ENCODE measurements around the gene RBM6. TPM values are rescaled to one million over a fixed set of nuclear protein-coding genes. Genes with fewer than 3 reads are reported as not detected.
"Not testable (repeated sequence)": the region's sequence is repeated elsewhere in the genome, so short reads cannot be mapped to it uniquely, and the experiment has no call there.

RBM6 gene
- polyA plus RNA-seq, 2 donors: 36.5 to 101 TPM

GRCh38 chr3:50068134-50068533 is 128.2 kb downstream of the RBM6 start:
- WGBS, 2 donors: 85 to 90% methylated on average over 2 of the region's 2 CpGs

GRCh38 chr3:50078091-50078490 is 138.1 kb downstream of the RBM6 start:
- WGBS, 2 donors: 94 to 97% methylated on average over 1 of the region's 1 CpG
- Histone ChIP-seq H3K27me3 (ENCODE audit: control insufficient read depth in 1 of 2, insufficient read depth in 2 of 2, low read length in 2 of 2) (no peaks in the 10 kb centered on the region), H3K4me3 (ENCODE audit: low read depth in 1 of 2, low read length in 2 of 2) (no peak overlapping the region), H3K4me1 (ENCODE audit: control insufficient read depth in 2 of 2, insufficient read depth in 2 of 2, low read length in 1 of 2) (no peaks in the 10 kb centered on the region), H3K9me3 (ENCODE audit: control insufficient read depth in 2 of 2, insufficient read depth in 1 of 2, low read depth in 1 of 2, low read length in 1 of 2) (no peaks in the 10 kb centered on the region), H3K27ac (ENCODE audit: low read depth in 2 of 2, low read length in 1 of 2) (no peak overlapping the region), H3K36me3 (ENCODE audit: control insufficient read depth in 2 of 2, insufficient read depth in 2 of 2, low read length in 1 of 2) (peaks cover 2 to 4% of the 10 kb centered on the region in 2 donors)

More at GRCh38 chr3:50068134-50068533, 128.2 kb downstream of the RBM6 start:
- Histone ChIP-seq H3K4me3 (ENCODE audit: low read depth in 1 of 2, low read length in 2 of 2) (no peak overlapping the region), H3K27me3 (ENCODE audit: control insufficient read depth in 1 of 2, insufficient read depth in 2 of 2, low read length in 2 of 2) (no peaks in the 10 kb centered on the region), H3K27ac (ENCODE audit: low read depth in 2 of 2, low read length in 1 of 2) (no peak overlapping the region), H3K9me3 (ENCODE audit: control insufficient read depth in 2 of 2, insufficient read depth in 1 of 2, low read depth in 1 of 2, low read length in 1 of 2) (no peaks in the 10 kb centered on the region), H3K4me1 (ENCODE audit: control insufficient read depth in 2 of 2, insufficient read depth in 2 of 2, low read length in 1 of 2) (no peaks in the 10 kb centered on the region), H3K36me3 (ENCODE audit: control insufficient read depth in 2 of 2, insufficient read depth in 2 of 2, low read length in 1 of 2) (peaks cover 21 to 26% of the 10 kb centered on the region in 2 donors)

GRCh38 chr3:50078622-50079021 is 138.7 kb downstream of the RBM6 start:
- Histone ChIP-seq H3K27me3 (ENCODE audit: control insufficient read depth in 1 of 2, insufficient read depth in 2 of 2, low read length in 2 of 2) (no peaks in the 10 kb centered on the region), H3K9me3 (ENCODE audit: control insufficient read depth in 2 of 2, insufficient read depth in 1 of 2, low read depth in 1 of 2, low read length in 1 of 2) (no peaks in the 10 kb centered on the region), H3K36me3 (ENCODE audit: control insufficient read depth in 2 of 2, insufficient read depth in 2 of 2, low read length in 1 of 2) (peaks cover 0 to 2% of the 10 kb centered on the region in 2 donors), H3K27ac (ENCODE audit: low read depth in 2 of 2, low read length in 1 of 2) (no peak overlapping the region), H3K4me3 (ENCODE audit: low read depth in 1 of 2, low read length in 2 of 2) (no peak overlapping the region), H3K4me1 (ENCODE audit: control insufficient read depth in 2 of 2, insufficient read depth in 2 of 2, low read length in 1 of 2) (no peaks in the 10 kb centered on the region)
- WGBS, 2 donors: 29 to 53% methylated on average over 1 of the region's 1 CpG

GRCh38 chr3:50084951-50085350 is 145.0 kb downstream of the RBM6 start:
- not testable (repeated sequence) for H3K36me3 ChIP-seq (ENCODE audit: control insufficient read depth in 2 of 2, insufficient read depth in 2 of 2, low read length in 1 of 2); H3K4me3 ChIP-seq (ENCODE audit: low read depth in 1 of 2, low read length in 2 of 2); H3K27ac ChIP-seq (ENCODE audit: low read depth in 2 of 2, low read length in 1 of 2); H3K27me3 ChIP-seq (ENCODE audit: control insufficient read depth in 1 of 2, insufficient read depth in 2 of 2, low read length in 2 of 2); H3K9me3 ChIP-seq (ENCODE audit: control insufficient read depth in 2 of 2, insufficient read depth in 1 of 2, low read depth in 1 of 2, low read length in 1 of 2); H3K4me1 ChIP-seq (ENCODE audit: control insufficient read depth in 2 of 2, insufficient read depth in 2 of 2, low read length in 1 of 2)
- 95 to 100% methylated on average over 8 to 24 of the region's 33 CpGs for WGBS, 2 donors

GRCh38 chr3:50088725-50089608 is 149.0 kb downstream of the RBM6 start, which contains the start of gene RBM5:
RBM5 (plus strand) TSS chr3:50088919; CDS start chr3:50090435, 1,516 bp downstream.
- H3K4me1 ChIP-seq (ENCODE audit: control insufficient read depth in 2 of 2, insufficient read depth in 2 of 2, low read length in 1 of 2): peaks cover 0 to 2% of the 10 kb centered on the region in 2 donors
- H3K36me3 ChIP-seq (ENCODE audit: control insufficient read depth in 2 of 2, insufficient read depth in 2 of 2, low read length in 1 of 2): peaks cover 9 to 13% of the 10 kb centered on the region in 2 donors
- H3K27ac ChIP-seq (ENCODE audit: low read depth in 2 of 2, low read length in 1 of 2): peak within 1 kb of the TSS; percentile 92 to 97
- peak within 1 kb of the TSS; percentile 98 to 99 for H3K4me3 ChIP-seq (ENCODE audit: low read depth in 1 of 2, low read length in 2 of 2)
- H3K9me3 ChIP-seq (ENCODE audit: control insufficient read depth in 2 of 2, insufficient read depth in 1 of 2, low read depth in 1 of 2, low read length in 1 of 2): no peaks in the 10 kb centered on the region
- H3K27me3 ChIP-seq (ENCODE audit: control insufficient read depth in 1 of 2, insufficient read depth in 2 of 2, low read length in 2 of 2): no peaks in the 10 kb centered on the region
- 0% methylated on average over 61 of the region's 61 CpGs for WGBS, 2 donors

GRCh38 chr3:50089609-50089945 is 149.6 kb downstream of the RBM6 start:
- 0 to 1% methylated on average over 16 of the region's 16 CpGs for WGBS, 2 donors
- Histone ChIP-seq H3K4me3 (ENCODE audit: low read depth in 1 of 2, low read length in 2 of 2) (peak overlapping the region; percentile 98 to 99), H3K36me3 (ENCODE audit: control insufficient read depth in 2 of 2, insufficient read depth in 2 of 2, low read length in 1 of 2) (peaks cover 11 to 17% of the 10 kb centered on the region in 2 donors), H3K27me3 (ENCODE audit: control insufficient read depth in 1 of 2, insufficient read depth in 2 of 2, low read length in 2 of 2) (no peaks in the 10 kb centered on the region), H3K4me1 (ENCODE audit: control insufficient read depth in 2 of 2, insufficient read depth in 2 of 2, low read length in 1 of 2) (peaks cover 0 to 2% of the 10 kb centered on the region in 2 donors), H3K27ac (ENCODE audit: low read depth in 2 of 2, low read length in 1 of 2) (peak overlapping the region; percentile 92 to 97), H3K9me3 (ENCODE audit: control insufficient read depth in 2 of 2, insufficient read depth in 1 of 2, low read depth in 1 of 2, low read length in 1 of 2) (no peaks in the 10 kb centered on the region)

GRCh38 chr3:50090984-50091383 is 151.0 kb downstream of the RBM6 start:
- H3K4me1 ChIP-seq (ENCODE audit: control insufficient read depth in 2 of 2, insufficient read depth in 2 of 2, low read length in 1 of 2): peaks cover 0 to 2% of the 10 kb centered on the region in 2 donors
- H3K36me3 ChIP-seq (ENCODE audit: control insufficient read depth in 2 of 2, insufficient read depth in 2 of 2, low read length in 1 of 2): peaks cover 14 to 22% of the 10 kb centered on the region in 2 donors
- no peaks in the 10 kb centered on the region for H3K9me3 ChIP-seq (ENCODE audit: control insufficient read depth in 2 of 2, insufficient read depth in 1 of 2, low read depth in 1 of 2, low read length in 1 of 2)
- no peak overlapping the region for H3K27ac ChIP-seq (ENCODE audit: low read depth in 2 of 2, low read length in 1 of 2)
- H3K4me3 ChIP-seq (ENCODE audit: low read depth in 1 of 2, low read length in 2 of 2): peak overlapping the region in 1 of 2 donors; percentile 99
- H3K27me3 ChIP-seq (ENCODE audit: control insufficient read depth in 1 of 2, insufficient read depth in 2 of 2, low read length in 2 of 2): no peaks in the 10 kb centered on the region

GRCh38 chr3:50095352-50095998 is 155.5 kb downstream of the RBM6 start:
- no peak overlapping the region for H3K4me3 ChIP-seq (ENCODE audit: low read depth in 1 of 2, low read length in 2 of 2)
- no peaks in the 10 kb centered on the region for H3K9me3 ChIP-seq (ENCODE audit: control insufficient read depth in 2 of 2, insufficient read depth in 1 of 2, low read depth in 1 of 2, low read length in 1 of 2)
- 84 to 90% methylated on average over 5 of the region's 5 CpGs for WGBS, 2 donors
- H3K4me1 ChIP-seq (ENCODE audit: control insufficient read depth in 2 of 2, insufficient read depth in 2 of 2, low read length in 1 of 2): peaks cover 0 to 2% of the 10 kb centered on the region in 2 donors
- H3K27me3 ChIP-seq (ENCODE audit: control insufficient read depth in 1 of 2, insufficient read depth in 2 of 2, low read length in 2 of 2): no peaks in the 10 kb centered on the region
- H3K27ac ChIP-seq (ENCODE audit: low read depth in 2 of 2, low read length in 1 of 2): no peak overlapping the region
- peaks cover 19 to 36% of the 10 kb centered on the region in 2 donors for H3K36me3 ChIP-seq (ENCODE audit: control insufficient read depth in 2 of 2, insufficient read depth in 2 of 2, low read length in 1 of 2)

- H3K27ac ChIP-seq (ENCODE audit: low read depth in 2 of 2, low read length in 1 of 2): no peak overlapping the region
- H3K9me3 ChIP-seq (ENCODE audit: control insufficient read depth in 2 of 2, insufficient read depth in 1 of 2, low read depth in 1 of 2, low read length in 1 of 2): no peaks in the 10 kb centered on the region
- WGBS, 2 donors: 84 to 90% methylated on average over 5 of the region's 5 CpGs
- peaks cover 23 to 35% of the 10 kb centered on the region in 2 donors for H3K36me3 ChIP-seq (ENCODE audit: control insufficient read depth in 2 of 2, insufficient read depth in 2 of 2, low read length in 1 of 2)
- H3K4me1 ChIP-seq (ENCODE audit: control insufficient read depth in 2 of 2, insufficient read depth in 2 of 2, low read length in 1 of 2): no peaks in the 10 kb centered on the region
- H3K27me3 ChIP-seq (ENCODE audit: control insufficient read depth in 1 of 2, insufficient read depth in 2 of 2, low read length in 2 of 2): no peaks in the 10 kb centered on the region
- H3K4me3 ChIP-seq (ENCODE audit: low read depth in 1 of 2, low read length in 2 of 2): no peak overlapping the region
Observed at GRCh38 chr3:50100386-50100785, 160.4 kb downstream of the RBM6 start.

All from esophagus (tissue), 2 donors.